DMS153 treated with DMSO at 0.1 percent for 48 hours (cell line): ENCODE measurements around the gene OR10J5.
"Not testable (repeated sequence)": the region's sequence is repeated elsewhere in the genome, so short reads cannot be mapped to it uniquely, and the experiment has no call there.

Experiments used
- DNase-seq: peaks from one replicate; lab custom pipeline; 2025; ENCODE audit not compliant: unreplicated experiment; lab: John Stamatoyannopoulos, UW

Gene OR10J5

GRCh38 chr1:159535907-159536306 is at the start of gene OR10J5:
Gene OR10J5, minus strand, starts transcription at chr1:159536007. Its CDS starts 0 bp downstream, at chr1:159536007.
- DNase-seq = no peak

- DNase-seq = no peak
Measured at GRCh38 chr1:159584536-159584935, 48.7 kb upstream of the OR10J5 start.

- DNase-seq = no peak
Measured at GRCh38 chr1:159581422-159581821, 45.6 kb upstream of the OR10J5 start.

- no peak for DNase-seq
Measured at GRCh38 chr1:159580340-159580739, 44.5 kb upstream of the OR10J5 start.

GRCh38 chr1:159577446-159577845 is 41.6 kb upstream of the OR10J5 start:
- DNase-seq = no peak

GRCh38 chr1:159562680-159563079 is 26.9 kb upstream of the OR10J5 start:
- DNase-seq = no peak

- no peak for DNase-seq
Measured at GRCh38 chr1:159561497-159561896, 25.7 kb upstream of the OR10J5 start.

GRCh38 chr1:159560599-159560998 is 24.8 kb upstream of the OR10J5 start:
- no peak for DNase-seq

- DNase-seq = no peak
Measured at GRCh38 chr1:159556931-159557369, 21.1 kb upstream of the OR10J5 start.

GRCh38 chr1:159554696-159555095 is 18.9 kb upstream of the OR10J5 start:
- DNase-seq = no peak

- no peak for DNase-seq
Measured at GRCh38 chr1:159554261-159554660, 18.5 kb upstream of the OR10J5 start.

GRCh38 chr1:159548126-159548525 is 12.3 kb upstream of the OR10J5 start:
- DNase-seq = no peak

- DNase-seq = no peak
Measured at GRCh38 chr1:159532922-159533321, 2.9 kb downstream of the OR10J5 start.

GRCh38 chr1:159524792-159525191 is 11.0 kb downstream of the OR10J5 start:
- not testable (repeated sequence) for DNase-seq

GRCh38 chr1:159510229-159510541 is 25.6 kb downstream of the OR10J5 start:
- DNase-seq = no peak

- DNase-seq = no peak
Measured at GRCh38 chr1:159509440-159510228, 26.2 kb downstream of the OR10J5 start.

- no peak for DNase-seq
Measured at GRCh38 chr1:159508951-159509350, 26.9 kb downstream of the OR10J5 start.

- no peak for DNase-seq
Measured at GRCh38 chr1:159505676-159506075, 30.1 kb downstream of the OR10J5 start.

GRCh38 chr1:159501082-159501481 is 34.7 kb downstream of the OR10J5 start:
- DNase-seq = no peak

- DNase-seq = not testable (repeated sequence)
Measured at GRCh38 chr1:159494513-159495210, 41.1 kb downstream of the OR10J5 start.

- no peak for DNase-seq
Measured at GRCh38 chr1:159493354-159493753, 42.5 kb downstream of the OR10J5 start.

- DNase-seq = no peak
Measured at GRCh38 chr1:159492575-159493323, 43.1 kb downstream of the OR10J5 start.
